Breast epithelium (tissue), 4 donors: ENCODE measurements around the gene CCNF. TPM values are rescaled to one million over a fixed set of nuclear protein-coding genes. Genes with fewer than 3 reads are reported as not detected.

Source experiments
- DNase-seq, 2 donors: peaks; one replicate each; pipeline ENCODE4 v3.0.0-alpha.2; 2019; ENCODE audit warnings: low spot score in 2 of 2
- H3K27ac ChIP-seq, 2 donors: fragments of 200-600 bp; sonication (generic) in 1 of 2; one replicate each; pipeline ENCODE4 v1.5.1; 2016 to 2019; ENCODE audit warnings: mild to moderate bottlenecking in 1 of 2
- H3K27me3 ChIP-seq, 2 donors: fragments of 200-600 bp; sonication (generic) in 1 of 2; one replicate each; pipeline versions ENCODE4 v1.5.1 to v1.6.0; 2017 to 2019; ENCODE audit warnings: control low read depth in 1 of 2, mild to moderate bottlenecking in 1 of 2
- H3K36me3 ChIP-seq: fragments of 200-600 bp; one replicate; pipeline ENCODE4 v1.5.1; 2019
- H3K4me1 ChIP-seq, 2 donors: fragments of 200-600 bp; sonication (generic); one replicate each; pipeline ENCODE4 v1.5.1; 2016 to 2019; ENCODE audit warnings: control low read depth in 1 of 2
- H3K4me3 ChIP-seq, 3 donors: fragments of 200-600 bp; sonication (generic); 1 replicate in 2 of 3; 2 replicates in 1 of 3; pipeline ENCODE4 v1.5.1; 2016 to 2019; ENCODE audit warnings: mild to moderate bottlenecking in 3 of 3, moderate library complexity in 2 of 3
- H3K9me3 ChIP-seq, 2 donors: fragments of 200-600 bp; sonication (generic) in 1 of 2; one replicate each; pipeline ENCODE4 v1.5.1; 2016 to 2019; ENCODE audit warnings: control low read depth in 1 of 2
- POLR2A ChIP-seq: fragments of 450-650 bp; IDR thresholded peaks from one replicate; pipeline ENCODE4 v1.6.1; 2016; ENCODE audit warnings: antibody characterized with exemption, mild to moderate bottlenecking, moderate library complexity
- POLR2AphosphoS5 ChIP-seq, 3 donors: sonication (generic); formaldehyde crosslinking; IDR thresholded peaks; one replicate each; pipeline ENCODE4 v1.6.1; 2017; ENCODE audit warnings: antibody characterized with exemption in 3 of 3
- intact Hi-C: fragments of 100-400 bp; cut with DNase I; formaldehyde crosslinking; loops from one replicate; pipeline ENCODE4 v1.15.1; 2023; ENCODE audit warnings: low total_unique reads
- total RNA-seq, 3 donors: library from RNA; depleted of rRNA; stranded (reverse); fragments of >200 nt; gene quantifications; one replicate each; pipeline ENCODE4 v1.1.0, GENCODE V29; 2016
- TF ChIP-seq, protein P1 (sequence below), 3 donors: fragments of 450-650 bp; IDR thresholded peaks; one replicate each; pipeline ENCODE4 v1.5.1; 2016 to 2017; ENCODE audit warnings: antibody characterized with exemption in 3 of 3, mild to moderate bottlenecking in 3 of 3, moderate library complexity in 3 of 3

CCNF gene
- total RNA-seq, 3 donors from 2014 or later = 1.6 to 2.9 (median 2.7) TPM

DNA sequence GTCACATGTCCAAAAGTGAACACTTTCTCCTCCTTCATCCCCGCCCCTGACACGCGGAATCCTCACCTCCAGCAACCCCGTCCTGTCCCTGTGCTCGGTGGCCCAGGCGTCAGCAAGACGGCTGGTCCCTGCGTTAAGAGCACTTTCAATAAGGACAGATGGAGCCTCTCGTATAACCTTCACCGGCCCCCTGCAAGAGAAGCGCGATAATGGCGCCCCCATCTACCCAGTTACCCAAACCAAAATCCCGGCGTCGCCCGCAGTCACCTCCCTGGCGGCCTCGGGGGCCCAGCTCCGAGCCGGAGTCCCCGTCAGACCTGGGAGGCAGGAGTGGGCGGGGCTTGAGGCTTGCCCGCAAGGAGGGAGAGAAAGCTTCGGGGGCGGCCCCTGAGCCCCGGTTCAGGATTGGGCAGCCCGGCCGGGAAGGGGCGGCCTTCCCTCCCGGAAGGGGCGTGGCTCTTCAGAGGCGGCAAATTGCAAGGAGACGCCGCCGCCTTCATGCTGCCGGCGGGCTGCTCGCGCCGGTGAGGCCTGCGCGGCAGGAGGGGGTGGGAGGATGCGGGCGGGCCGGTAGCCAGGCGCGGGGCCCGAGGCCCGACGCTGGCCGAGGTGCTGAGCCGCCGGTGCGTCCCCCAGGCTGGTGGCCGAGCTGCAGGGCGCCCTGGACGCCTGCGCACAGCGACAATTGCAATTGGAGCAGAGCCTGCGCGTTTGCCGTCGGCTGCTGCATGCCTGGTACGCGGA is 30.6 kb downstream of the CCNF start, which contains the start of gene TEDC2:
TEDC2 (plus strand) TSS at position 463 of the 744 bp plus-strand sequence; CDS start at position 499, 36 bp downstream.
- peak within 1 kb of the TSS; percentile 52 to 78 (median 61) for H3K4me3 ChIP-seq
- peak within 1 kb of the TSS; percentile 12 to 41 for H3K27ac ChIP-seq
- peaks cover 0 to 4% of the 10 kb centered on the region in 2 donors for H3K4me1 ChIP-seq
- H3K9me3 ChIP-seq = no peaks in the 10 kb centered on the region
- no peaks in the 10 kb centered on the region for H3K27me3 ChIP-seq
- TF ChIP-seq POLR2A (no peak), POLR2AphosphoS5 (IDR thresholded peaks at IDR 0.05) (peak in 1 of 3 donors; percentile 30)
- TF ChIP-seq, protein P1, sequence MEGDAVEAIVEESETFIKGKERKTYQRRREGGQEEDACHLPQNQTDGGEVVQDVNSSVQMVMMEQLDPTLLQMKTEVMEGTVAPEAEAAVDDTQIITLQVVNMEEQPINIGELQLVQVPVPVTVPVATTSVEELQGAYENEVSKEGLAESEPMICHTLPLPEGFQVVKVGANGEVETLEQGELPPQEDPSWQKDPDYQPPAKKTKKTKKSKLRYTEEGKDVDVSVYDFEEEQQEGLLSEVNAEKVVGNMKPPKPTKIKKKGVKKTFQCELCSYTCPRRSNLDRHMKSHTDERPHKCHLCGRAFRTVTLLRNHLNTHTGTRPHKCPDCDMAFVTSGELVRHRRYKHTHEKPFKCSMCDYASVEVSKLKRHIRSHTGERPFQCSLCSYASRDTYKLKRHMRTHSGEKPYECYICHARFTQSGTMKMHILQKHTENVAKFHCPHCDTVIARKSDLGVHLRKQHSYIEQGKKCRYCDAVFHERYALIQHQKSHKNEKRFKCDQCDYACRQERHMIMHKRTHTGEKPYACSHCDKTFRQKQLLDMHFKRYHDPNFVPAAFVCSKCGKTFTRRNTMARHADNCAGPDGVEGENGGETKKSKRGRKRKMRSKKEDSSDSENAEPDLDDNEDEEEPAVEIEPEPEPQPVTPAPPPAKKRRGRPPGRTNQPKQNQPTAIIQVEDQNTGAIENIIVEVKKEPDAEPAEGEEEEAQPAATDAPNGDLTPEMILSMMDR (IDR thresholded peaks at IDR 0.05) = no peak
- DNase-seq = peak; percentile 94
- intact Hi-C loops = no loop called here
- H3K36me3 ChIP-seq = no peaks in the 10 kb centered on the region

DNA sequence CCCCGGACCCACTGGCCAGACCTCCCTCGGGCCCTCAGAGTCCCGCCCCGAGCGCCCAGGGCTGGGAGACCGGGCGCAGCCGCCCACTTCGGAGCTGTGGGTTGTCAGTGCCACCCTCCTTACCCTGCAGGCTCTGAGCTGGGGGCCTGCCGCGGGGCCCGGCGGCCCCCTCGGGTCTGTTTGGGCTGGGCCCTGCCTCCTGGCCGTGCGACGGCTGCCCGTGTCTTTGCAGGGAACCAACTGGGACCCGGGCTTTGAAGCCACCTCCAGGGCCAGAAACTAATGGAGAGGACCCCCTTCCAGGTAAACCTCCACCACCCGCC is 31.1 kb downstream of the CCNF start:
- intact Hi-C loops = no loop called here
- H3K9me3 ChIP-seq = no peaks in the 10 kb centered on the region
- no peaks in the 10 kb centered on the region for H3K27me3 ChIP-seq
- no peak for TF ChIP-seq POLR2A
- TF ChIP-seq POLR2AphosphoS5 (IDR thresholded peaks at IDR 0.05) = no peak
- TF ChIP-seq, protein P1 (IDR thresholded peaks at IDR 0.05) = no peak
- DNase-seq = no peak
- H3K4me1 ChIP-seq = peaks cover 0 to 4% of the 10 kb centered on the region in 2 donors
- H3K36me3 ChIP-seq = no peaks in the 10 kb centered on the region
- H3K27ac ChIP-seq = no peak overlapping the region
- H3K4me3 ChIP-seq = peak overlapping the region; percentile 52 to 78 (median 61)

DNA sequence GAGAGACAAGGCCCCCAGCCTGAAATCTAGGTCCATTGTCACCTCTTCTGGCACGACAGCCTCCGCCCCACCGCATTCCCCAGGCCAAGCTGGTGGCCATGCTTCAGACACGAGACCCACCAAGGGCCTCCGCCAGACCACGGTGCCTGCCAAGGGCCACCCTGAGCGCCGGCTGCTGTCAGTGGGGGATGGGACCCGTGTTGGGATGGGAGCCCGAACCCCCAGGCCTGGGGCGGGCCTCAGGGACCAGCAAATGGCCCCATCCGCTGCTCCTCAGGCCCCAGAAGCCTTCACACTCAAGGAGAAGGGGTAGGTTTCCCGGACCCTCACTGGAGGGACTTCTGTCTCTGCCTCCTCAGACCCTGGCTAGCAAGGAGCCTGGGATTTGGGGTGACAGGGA is 31.7 kb downstream of the CCNF start:
- no peak for DNase-seq
- Histone ChIP-seq H3K27me3 (no peaks in the 10 kb centered on the region), H3K4me1 (peaks cover 0 to 4% of the 10 kb centered on the region in 2 donors), H3K4me3 (no peak overlapping the region), H3K27ac (no peak overlapping the region), H3K36me3 (no peaks in the 10 kb centered on the region), H3K9me3 (no peaks in the 10 kb centered on the region)
- intact Hi-C loops = no loop called here
- TF ChIP-seq POLR2AphosphoS5 (IDR thresholded peaks at IDR 0.05) (no peak), POLR2A (no peak)
- TF ChIP-seq, protein P1 (IDR thresholded peaks at IDR 0.05) = no peak

DNA sequence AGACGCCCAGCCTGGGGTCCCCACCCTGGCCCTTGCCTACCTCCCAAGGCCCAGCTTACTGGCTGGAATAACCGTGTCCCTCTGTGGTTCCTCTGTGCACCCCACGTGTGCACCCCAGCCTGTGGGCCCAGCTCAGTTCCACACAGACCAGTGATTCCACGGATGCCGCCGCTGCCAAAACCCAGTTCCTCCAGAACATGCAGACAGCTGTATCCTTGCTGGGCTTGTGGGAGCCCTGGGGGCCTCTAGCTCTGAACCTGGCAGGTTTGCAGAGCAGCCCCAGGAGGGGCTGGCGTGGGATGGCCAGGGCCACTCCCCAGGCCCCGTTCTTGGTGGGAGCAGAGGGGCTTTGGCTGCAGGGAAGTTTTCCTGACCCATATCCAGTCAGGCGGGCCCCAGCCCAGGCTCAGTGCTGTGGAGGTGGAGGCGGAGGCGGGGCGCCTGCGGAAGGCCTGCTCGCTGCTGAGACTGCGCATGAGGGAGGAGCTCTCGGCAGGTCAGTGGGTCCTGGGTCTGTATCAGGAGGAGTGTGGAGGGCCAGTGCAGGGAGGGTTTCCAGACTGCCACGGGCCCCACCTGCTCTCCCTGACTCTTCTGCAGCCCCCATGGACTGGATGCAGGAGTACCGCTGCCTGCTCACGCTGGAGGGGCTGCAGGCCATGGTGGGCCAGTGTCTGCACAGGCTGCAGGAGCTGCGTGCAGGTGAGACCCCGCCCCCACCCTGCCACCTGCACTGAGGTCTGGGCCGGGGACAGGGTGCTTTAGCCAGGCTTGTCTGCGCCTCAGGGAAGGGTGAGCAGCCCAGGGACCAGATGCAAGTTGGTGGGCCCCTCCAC is 33.0 kb downstream of the CCNF start:
- intact Hi-C loops = no loop called here

More for the DNA sequence above, 33.0 kb downstream of the CCNF start:
- peaks cover 0 to 4% of the 10 kb centered on the region in 2 donors for H3K4me1 ChIP-seq
- no peaks in the 10 kb centered on the region for H3K9me3 ChIP-seq
- no peaks in the 10 kb centered on the region for H3K36me3 ChIP-seq
- TF ChIP-seq, protein P1 (IDR thresholded peaks at IDR 0.05) = no peak
- no peak overlapping the region for H3K4me3 ChIP-seq
- DNase-seq = no peak
- H3K27me3 ChIP-seq = no peaks in the 10 kb centered on the region
- no peak overlapping the region for H3K27ac ChIP-seq
